Hindlimb muscle (tissue), 1 donor: ENCODE data around the gene PPP2R2C. TPM values are rescaled to one million over a fixed set of nuclear protein-coding genes. Genes with fewer than 3 reads are reported as not detected.

ENCODE experiments used
- DNase-seq: peaks from one replicate; pipeline ENCODE4 v3.0.0-alpha.2; 2013
- polyA plus RNA-seq: library from polyadenylated mRNA; unstranded; fragments of 120-200 nt; gene quantifications from one replicate; pipeline ENCODE4 v1.2.1, GENCODE V29; 2013; ENCODE audit not compliant: insufficient read length

The PPP2R2C gene
- polyA plus RNA-seq, 1 donor = 0.45 TPM

DNA sequence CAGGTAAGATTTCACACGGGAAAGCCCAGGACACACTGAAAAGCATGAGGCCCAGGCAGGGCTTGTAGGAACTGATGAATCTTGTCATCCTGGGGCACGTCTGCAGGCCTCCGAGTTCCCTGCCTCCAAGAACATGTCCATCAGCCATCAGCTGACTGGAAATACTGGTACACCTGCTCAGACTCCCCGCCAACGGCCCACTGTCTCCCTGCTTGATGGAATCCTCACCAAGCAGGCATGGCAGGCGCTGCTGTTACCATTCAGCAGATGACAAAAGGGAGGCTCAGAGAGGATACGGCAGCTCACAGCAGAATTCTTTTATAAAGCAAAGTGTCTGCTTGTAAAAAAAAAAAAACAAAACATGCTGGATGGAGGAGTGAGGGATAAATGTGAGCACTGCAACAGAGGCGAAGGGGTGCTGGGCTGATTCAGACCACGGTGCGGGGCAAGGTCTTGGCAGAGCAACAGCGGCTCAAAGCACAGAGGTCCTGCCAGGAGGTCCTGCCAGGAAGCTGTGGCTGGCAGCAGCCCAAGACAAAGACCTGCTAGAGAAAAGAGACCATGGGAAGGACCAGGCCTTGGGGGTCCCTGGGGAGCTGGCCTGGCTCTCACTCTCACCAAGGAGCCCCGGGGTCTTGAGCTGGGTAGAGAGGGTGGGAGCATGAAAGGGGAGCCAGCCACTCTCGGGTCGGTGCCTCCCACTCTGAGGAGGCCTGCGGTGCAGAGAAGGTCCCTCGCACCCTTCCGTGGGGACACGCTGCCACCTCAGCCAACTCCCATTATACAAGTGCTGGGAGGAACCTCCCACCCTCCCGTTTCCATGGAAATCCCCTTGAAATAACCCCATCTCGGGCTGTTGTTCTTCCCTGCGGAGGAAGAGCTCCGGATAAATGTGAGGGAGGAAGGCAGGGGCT lies 25.6 kb downstream of the PPP2R2C start:
- DNase-seq = no peak

DNA sequence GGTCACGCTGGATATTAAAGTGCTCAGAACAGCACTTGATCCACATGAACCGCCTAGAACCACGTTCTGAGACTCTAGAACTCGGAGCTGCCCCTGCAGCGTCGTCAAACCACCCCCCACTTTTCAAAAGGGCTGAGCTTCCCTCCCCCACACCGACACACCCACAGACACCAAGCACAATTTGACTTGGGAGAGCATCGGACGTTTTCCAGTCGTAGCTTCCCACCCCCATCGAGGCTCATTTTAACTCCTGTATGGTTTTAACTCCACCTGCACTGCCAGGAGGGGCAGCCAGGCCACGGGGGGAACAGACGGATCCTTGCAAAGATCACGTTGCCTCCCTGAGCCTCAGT lies 26.3 kb downstream of the PPP2R2C start:
- no peak for DNase-seq

GRCh38 chr4:6445403-6446129 lies 26.8 kb downstream of the PPP2R2C start:
- DNase-seq = no peak

GRCh38 chr4:6444582-6444981 lies 27.8 kb downstream of the PPP2R2C start:
- DNase-seq = no peak

DNA sequence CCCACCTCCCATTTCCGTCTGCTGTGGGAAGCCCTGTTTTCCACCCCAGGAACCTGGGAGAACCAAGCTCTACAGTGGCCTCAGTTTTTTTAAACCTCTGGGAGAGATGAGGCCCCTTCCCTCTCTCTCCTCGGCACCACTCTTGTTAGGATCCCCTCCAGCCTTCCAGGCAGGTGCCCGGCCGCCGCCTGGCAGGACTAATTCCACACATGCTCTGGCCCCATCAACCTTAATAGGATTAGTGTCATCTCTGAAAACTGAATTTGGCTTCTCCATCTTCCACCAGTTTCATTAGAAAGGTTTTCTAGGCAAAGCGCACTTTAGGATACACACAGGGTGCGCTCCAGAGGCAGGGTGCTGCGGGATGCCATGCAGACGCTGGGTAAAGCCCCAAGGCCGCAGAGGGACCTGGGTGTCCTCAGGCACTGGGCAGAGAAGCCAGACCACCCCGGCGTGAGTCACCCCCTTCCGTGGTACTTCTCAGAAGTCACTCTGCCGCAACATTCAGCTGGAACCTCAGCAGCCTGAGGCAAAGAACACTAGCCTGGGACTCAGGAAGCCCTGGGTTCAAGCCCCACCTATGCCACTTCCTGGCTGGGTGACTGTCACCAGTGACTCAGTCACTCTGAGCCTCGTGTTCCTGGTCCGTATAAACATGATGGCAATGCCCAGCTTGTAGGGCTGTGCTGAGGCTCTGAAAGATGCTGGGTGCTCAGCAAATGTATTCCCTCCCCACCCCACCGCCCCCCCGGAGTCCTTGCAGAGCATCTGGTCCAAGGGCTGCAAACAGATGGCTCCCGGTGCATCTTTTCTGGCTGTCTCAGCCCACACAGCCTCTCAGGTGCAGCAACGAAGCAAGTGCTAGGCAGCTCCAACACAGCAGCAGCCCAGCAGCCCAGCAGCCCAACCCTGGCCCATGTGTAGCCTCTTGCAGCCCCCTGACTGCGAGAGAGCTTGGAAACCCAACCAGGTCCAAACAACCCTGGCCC lies 29.1 kb downstream of the PPP2R2C start:
- no peak for DNase-seq

DNA sequence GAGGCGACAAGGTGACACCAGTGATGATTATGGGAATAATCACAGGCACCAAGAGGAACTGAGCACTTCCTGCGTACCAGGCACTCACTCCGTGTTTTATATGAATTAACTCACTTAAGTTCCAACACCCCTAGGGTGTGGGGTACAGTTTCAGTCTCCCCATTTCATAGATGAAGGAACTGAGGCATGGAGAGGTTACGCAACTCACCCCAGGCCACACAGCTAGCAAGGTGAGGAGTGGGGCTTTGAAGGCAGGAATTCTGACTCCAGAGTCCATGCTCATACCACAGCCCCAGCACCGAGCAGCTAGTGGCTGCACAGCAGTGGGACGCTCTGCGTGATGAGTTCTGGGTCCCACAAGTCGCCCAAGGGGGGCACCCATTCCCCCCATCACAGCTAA lies 29.9 kb downstream of the PPP2R2C start:
- DNase-seq = no peak

DNA sequence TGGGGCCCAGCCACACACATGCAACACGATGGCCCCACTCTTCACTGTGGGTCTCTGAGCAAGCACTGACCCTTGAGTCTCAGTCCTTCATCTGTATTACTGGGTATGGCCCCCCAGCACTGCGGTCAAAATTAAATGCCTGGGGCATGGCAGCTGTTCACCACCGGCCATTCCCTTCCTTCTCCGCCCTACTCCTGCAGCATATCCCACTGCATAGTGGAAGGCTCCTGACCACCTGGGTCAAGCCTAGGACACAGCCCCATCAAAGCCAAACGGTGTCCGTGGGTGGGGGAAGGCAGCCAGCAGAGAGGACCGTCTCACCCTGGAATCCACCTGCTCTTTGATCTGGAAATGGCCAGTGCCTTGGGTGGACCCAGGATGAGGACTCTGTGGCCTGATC lies 30.7 kb downstream of the PPP2R2C start:
- no peak for DNase-seq

DNA sequence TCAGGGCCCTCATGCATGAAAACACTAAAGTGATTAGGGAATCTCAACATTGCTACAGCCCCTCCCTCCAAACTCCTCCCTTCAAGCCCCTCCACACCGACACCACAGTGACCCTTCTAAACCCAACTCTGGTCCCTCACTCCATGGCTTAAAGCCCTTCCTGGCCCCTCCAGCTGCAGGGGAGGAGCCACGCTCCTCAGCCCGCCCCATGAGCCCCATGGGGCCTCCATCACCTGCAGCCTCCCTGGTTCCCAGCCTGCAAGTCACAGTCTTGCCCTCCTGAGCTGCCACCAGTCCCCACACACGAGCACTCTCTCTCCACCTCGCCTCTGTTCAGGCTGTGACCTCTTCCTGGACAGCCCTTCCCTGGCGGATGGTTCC lies 31.2 kb downstream of the PPP2R2C start:
- no peak for DNase-seq

DNA sequence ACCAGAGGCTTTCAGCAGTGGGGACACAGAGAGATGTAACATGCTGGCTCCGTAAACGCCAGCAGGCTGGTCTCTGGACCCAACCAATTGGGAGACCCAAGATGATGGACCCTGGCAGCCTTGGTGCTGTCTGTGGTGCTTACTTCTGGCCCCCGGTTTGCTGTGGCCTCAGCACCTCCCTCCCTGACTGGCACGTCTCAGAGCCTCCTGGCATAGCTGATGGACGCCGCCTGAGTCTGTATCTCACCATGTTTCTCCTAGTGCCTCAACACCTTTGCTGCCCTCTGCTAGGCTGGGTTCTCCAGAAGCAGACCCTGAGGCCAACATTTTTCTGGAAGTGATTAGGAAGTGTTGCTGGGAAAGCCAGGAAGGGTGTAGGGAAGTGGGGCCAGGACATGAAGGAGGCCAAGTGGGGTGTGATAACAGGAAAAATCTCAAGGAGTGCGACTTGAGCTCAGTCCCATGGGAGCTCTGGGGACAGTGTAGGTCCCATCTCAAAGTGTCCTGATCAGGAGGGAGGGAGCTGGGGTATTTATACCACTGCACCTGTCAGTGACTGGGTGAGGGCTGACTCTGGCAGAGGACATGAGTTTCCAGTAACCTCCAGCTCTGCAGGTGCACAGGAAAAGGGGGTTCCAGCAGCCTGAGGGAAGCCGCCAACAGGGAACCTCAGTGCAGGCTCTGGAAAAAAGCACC lies 31.8 kb downstream of the PPP2R2C start:
- no peak for DNase-seq

- no peak for DNase-seq
Measured at GRCh38 chr4:6439120-6439762, 33.2 kb downstream of the PPP2R2C start.

GRCh38 chr4:6437826-6438238 lies 34.6 kb downstream of the PPP2R2C start:
- no peak for DNase-seq

GRCh38 chr4:6435010-6435409 lies 37.4 kb downstream of the PPP2R2C start:
- no peak for DNase-seq

- DNase-seq = no peak
Measured at GRCh38 chr4:6430927-6431326, 41.5 kb downstream of the PPP2R2C start.

DNA sequence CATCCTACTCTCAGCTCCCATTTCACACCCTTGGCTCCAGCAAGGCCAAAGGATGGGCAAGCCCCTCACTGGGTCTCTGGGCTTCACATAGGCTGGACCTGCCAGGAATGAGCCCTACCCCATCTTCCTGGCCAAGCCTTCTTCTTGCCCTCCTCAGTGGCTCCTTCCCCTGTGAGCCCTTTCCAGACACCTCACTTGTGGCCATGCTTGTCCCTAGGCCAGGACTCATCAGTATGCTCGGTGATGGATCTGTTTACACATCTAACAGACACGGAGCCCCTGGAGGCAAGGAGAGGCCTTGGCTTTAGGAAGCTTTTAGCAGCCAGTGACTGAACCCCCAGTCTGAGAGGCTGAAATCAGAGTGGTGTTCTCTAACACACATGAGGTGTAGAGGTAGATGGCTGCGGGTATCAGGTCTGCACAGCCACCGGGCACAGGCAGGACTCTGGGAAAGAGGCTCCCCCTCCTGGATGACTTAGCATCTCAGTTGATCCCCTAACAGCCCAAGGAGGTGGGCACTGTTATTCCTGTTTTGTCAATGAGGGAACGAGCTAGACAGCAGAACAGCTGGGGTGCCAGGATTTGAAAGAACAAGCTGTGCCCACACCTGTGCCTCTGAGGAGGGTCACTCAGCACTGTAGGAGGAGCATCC lies 44.8 kb downstream of the PPP2R2C start:
- DNase-seq = no peak

- no peak for DNase-seq
Measured at GRCh38 chr4:6426571-6427438, 45.6 kb downstream of the PPP2R2C start.

DNA sequence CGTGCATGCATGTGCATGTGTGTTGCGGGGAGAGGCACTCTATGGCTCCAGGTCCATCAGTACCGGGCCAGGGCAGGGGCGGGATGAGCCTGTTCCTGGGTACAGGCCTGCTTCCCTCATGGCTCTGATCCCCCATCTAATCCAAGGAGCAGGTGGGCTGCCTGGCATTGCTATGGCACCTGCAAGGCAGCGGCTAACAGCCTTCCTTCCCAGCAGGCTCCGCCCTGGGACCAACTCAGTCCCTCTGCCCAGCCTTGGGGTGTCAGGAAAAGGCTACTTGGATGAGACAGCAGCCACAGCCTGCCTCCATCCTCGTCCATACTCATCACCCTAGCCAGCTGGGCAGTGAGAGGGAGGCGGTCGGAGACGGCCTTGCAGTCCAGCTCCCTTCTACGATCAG lies 46.5 kb downstream of the PPP2R2C start:
- no peak for DNase-seq

- DNase-seq = no peak
Measured at GRCh38 chr4:6425336-6425735, 47.1 kb downstream of the PPP2R2C start.

GRCh38 chr4:6424425-6424824 lies 48.0 kb downstream of the PPP2R2C start:
- DNase-seq = no peak

- DNase-seq = no peak
Measured at GRCh38 chr4:6423575-6423974, 48.8 kb downstream of the PPP2R2C start.

GRCh38 chr4:6422866-6423265 lies 49.5 kb downstream of the PPP2R2C start:
- DNase-seq = no peak
